IMR-90 (cell line): Measurements from ENCODE around the gene IRAK2.

ENCODE experiments used
- CEBPB ChIP-seq: IDR thresholded peaks from 2 replicates; pipeline ENCODE4 v1.6.1; 2012; ENCODE audit warnings: low read depth, low read length, improper control_type of control experiment
- CHD1 ChIP-seq: IDR thresholded peaks from 2 replicates; pipeline ENCODE4 v1.6.1; 2012; ENCODE audit warnings: low read depth, low read length, improper control_type of control experiment
- CTCF ChIP-seq: conservative IDR thresholded peaks from 2 replicates; pipeline ENCODE4 v1.5.1; 2012; ENCODE audit warnings: mild to moderate bottlenecking, low read depth, low read length, improper control_type of control experiment
- TF ChIP-seq, protein P1 (sequence below): fragments of 150-350 bp; IDR thresholded peaks from 2 replicates; pipeline ENCODE4 v1.6.1; 2017; ENCODE audit warnings: mild to moderate bottlenecking, antibody characterized with exemption, low read length, low read depth

- no peak for TF ChIP-seq CTCF
- TF ChIP-seq, protein P1, sequence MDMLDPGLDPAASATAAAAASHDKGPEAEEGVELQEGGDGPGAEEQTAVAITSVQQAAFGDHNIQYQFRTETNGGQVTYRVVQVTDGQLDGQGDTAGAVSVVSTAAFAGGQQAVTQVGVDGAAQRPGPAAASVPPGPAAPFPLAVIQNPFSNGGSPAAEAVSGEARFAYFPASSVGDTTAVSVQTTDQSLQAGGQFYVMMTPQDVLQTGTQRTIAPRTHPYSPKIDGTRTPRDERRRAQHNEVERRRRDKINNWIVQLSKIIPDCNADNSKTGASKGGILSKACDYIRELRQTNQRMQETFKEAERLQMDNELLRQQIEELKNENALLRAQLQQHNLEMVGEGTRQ, result no peak
- TF ChIP-seq CEBPB, result no peak
- no peak for TF ChIP-seq CHD1
These were observed 30.8 kb downstream of the IRAK2 start for GRCh38 chr3:10195366-10196089.
